IMR-90 (cell line): ENCODE measurements around the gene RAB27B. TPM values are rescaled to one million over a fixed set of nuclear protein-coding genes. Genes with fewer than 3 reads are reported as not detected.

Source experiments
- ATAC-seq: fragments of 200-7000 bp; cut with Tn5 transposase; 2 replicates; pipeline ENCODE4 v1.9.1; 2020; ENCODE audit warnings: low read depth, mild to moderate bottlenecking, moderate library complexity
- BruUV-seq: library from RNA; stranded (reverse); fragments of 400-500 nt; replicated peaks from 2 replicates; lab custom pipeline; 2021; lab: Mats Ljungman, UMichigan
- CTCF ChIA-PET: fragments of 300-600 bp; formaldehyde crosslinking; extraction: SDS; loops from one replicate; lab custom pipeline; 2021; ENCODE audit warnings: antibody characterized with exemption; lab: Yijun Ruan, JAX
- POLR2A ChIA-PET: fragments of 300-600 bp; sonication (Branson Sonifier 250); formaldehyde crosslinking; loops from one replicate; lab custom pipeline; 2022; ENCODE audit warnings: antibody characterized with exemption; ENCODE audit not compliant: unreplicated experiment; lab: Charles Lee
- DNase-seq: peaks from one replicate; pipeline ENCODE4 v3.0.0; 2013
- H2AFZ ChIP-seq: replicated peaks from 2 replicates; pipeline ENCODE3; 2013; ENCODE audit warnings: low read length, mild to moderate bottlenecking; ENCODE audit not compliant: poor library complexity
- H2AK5ac ChIP-seq: 2 replicates; pipeline ENCODE4 v1.6.1; 2013; ENCODE audit warnings: low read depth, low read length, inconsistent platforms
- H2AK9ac ChIP-seq: replicated peaks from 2 replicates; pipeline ENCODE3; 2013; ENCODE audit warnings: mild to moderate bottlenecking, low read depth, low read length, moderate library complexity; ENCODE audit not compliant: poor library complexity
- H2BK120ac ChIP-seq: 2 replicates; pipeline ENCODE4 v1.6.1; 2013; ENCODE audit warnings: low read depth, low read length, inconsistent platforms
- H2BK15ac ChIP-seq: 3 replicates; pipeline ENCODE4 v1.6.1; 2013; ENCODE audit warnings: low read depth, low read length, inconsistent platforms
- H2BK20ac ChIP-seq: 2 replicates; pipeline ENCODE4 v1.6.1; 2013; ENCODE audit warnings: low read depth, mild to moderate bottlenecking, inconsistent platforms, low read length, moderate library complexity
- H2BK5ac ChIP-seq: 2 replicates; pipeline ENCODE4 v1.6.1; 2013; ENCODE audit warnings: mild to moderate bottlenecking, low read depth, low read length, inconsistent platforms; ENCODE audit not compliant: poor library complexity, severe bottlenecking
- H3K14ac ChIP-seq: replicated peaks from 2 replicates; pipeline ENCODE4 v1.6.1; 2013; ENCODE audit warnings: low read depth, low read length, inconsistent platforms
- H3K18ac ChIP-seq: 2 replicates; pipeline ENCODE4 v1.6.1; 2013; ENCODE audit warnings: low read depth, low read length, control low read depth
- H3K23ac ChIP-seq: 2 replicates; pipeline ENCODE4 v1.6.1; 2013; ENCODE audit warnings: low read depth, low read length, inconsistent platforms
- H3K27ac ChIP-seq: 2 replicates; pipeline ENCODE4 v1.5.1; 2013; ENCODE audit warnings: mild to moderate bottlenecking, control low read depth, low read length; ENCODE audit not compliant: insufficient read depth
- H3K27me3 ChIP-seq: 2 replicates; pipeline ENCODE4 v1.6.1; 2013; ENCODE audit warnings: low read length; ENCODE audit not compliant: control insufficient read depth, insufficient read depth
- H3K36me3 ChIP-seq: 2 replicates; pipeline ENCODE4 v1.6.1; 2013; ENCODE audit warnings: low read length, mixed read lengths; ENCODE audit not compliant: control insufficient read depth, insufficient read depth
- H3K4ac ChIP-seq: 2 replicates; pipeline ENCODE4 v1.6.1; 2013; ENCODE audit warnings: low read depth, low read length, inconsistent platforms
- H3K4me1 ChIP-seq: 2 replicates; pipeline ENCODE4 v1.6.1; 2013; ENCODE audit warnings: low read length, mixed read lengths; ENCODE audit not compliant: control insufficient read depth, insufficient read depth
- H3K4me2 ChIP-seq: 2 replicates; pipeline ENCODE4 v1.6.1; 2013; ENCODE audit warnings: low read depth, mild to moderate bottlenecking, control low read depth, low read length, moderate library complexity
- H3K4me3 ChIP-seq: 2 replicates; pipeline ENCODE4 v1.5.1; 2013; ENCODE audit warnings: low read depth, mild to moderate bottlenecking, control low read depth, low read length, moderate library complexity; ENCODE audit not compliant: insufficient read depth
- H3K56ac ChIP-seq: 2 replicates; pipeline ENCODE4 v1.6.1; 2013; ENCODE audit warnings: low read length, inconsistent platforms; ENCODE audit not compliant: insufficient read depth; ENCODE audit errors: extremely low read depth
- H3K79me1 ChIP-seq, 2 experiments: 2 replicates each; pipeline ENCODE4 v1.6.1; 2013; ENCODE audit warnings: low read length in 2 of 2, inconsistent platforms in 1 of 2, low read depth in 1 of 2
- H3K9ac ChIP-seq: 2 replicates; pipeline ENCODE4 v1.6.1; 2013; ENCODE audit warnings: low read depth, low read length, control low read depth
- H3K9me1 ChIP-seq: 2 replicates; pipeline ENCODE4 v1.6.1; 2013; ENCODE audit warnings: low read length, inconsistent platforms; ENCODE audit not compliant: insufficient read depth
- H3K9me3 ChIP-seq: 2 replicates; pipeline ENCODE4 v1.6.1; 2013; ENCODE audit warnings: low read length; ENCODE audit not compliant: control insufficient read depth, insufficient read depth
- H4K20me1 ChIP-seq: 2 replicates; pipeline ENCODE4 v1.6.1; 2013; ENCODE audit warnings: low read length, inconsistent platforms; ENCODE audit not compliant: insufficient read depth
- H4K5ac ChIP-seq: 2 replicates; pipeline ENCODE4 v1.6.1; 2013; ENCODE audit warnings: mild to moderate bottlenecking, low read depth, low read length, control low read depth
- H4K8ac ChIP-seq, 2 experiments: 2 replicates each; pipeline ENCODE4 v1.6.1; 2013; ENCODE audit warnings: low read depth in 2 of 2, low read length in 2 of 2, control low read depth in 1 of 2, inconsistent platforms in 1 of 2
- H4K91ac ChIP-seq: 2 replicates; pipeline ENCODE4 v1.6.1; 2013; ENCODE audit warnings: low read depth, low read length, inconsistent platforms; ENCODE audit not compliant: insufficient read depth
- MAFK ChIP-seq: IDR thresholded peaks from 2 replicates; pipeline ENCODE4 v1.6.1; 2012; ENCODE audit warnings: low read depth, low read length, improper control_type of control experiment
- WGBS, 2 experiments: methylation state at CpG; one replicate each; pipeline versions ENCODE4 v1.1.5 to v1.1.7; 2013; ENCODE audit warnings: missing lambda C conversion rate in 2 of 2; ENCODE audit not compliant: insufficient read length in 1 of 2; ENCODE audit errors: extremely low coverage in 2 of 2; 5-methylcytosine and 5-hydroxymethylcytosine counted together
- dilution Hi-C: fragments of 300-500 bp; cut with HindIII; formaldehyde crosslinking; loops from one replicate; pipeline ENCODE4 v1.14.3; 2018; ENCODE audit warnings: low sequenced_read_pairs; ENCODE audit not compliant: unreplicated experiment
- in situ Hi-C: fragments of 300-500 bp; cut with MboI; formaldehyde crosslinking; loops from 3 replicates; pipeline ENCODE4 v1.14.3; 2019; ENCODE audit warnings: low sequenced_read_pairs, inconsistent platforms, mixed read lengths
- intact Hi-C: fragments of 100-400 bp; cut with micrococcal nuclease; formaldehyde crosslinking; loops from 2 replicates; pipeline ENCODE4 v1.10.0; 2022
- polyA plus RNA-seq, 3 experiments: library from polyadenylated mRNA; depleted of rRNA; stranded (reverse); fragments of >200 nt; gene quantifications; 2 replicates each; pipeline ENCODE4 v1.2.3, GENCODE V29; 2012; ENCODE audit warnings: low replicate concordance in 1 of 3
- total RNA-seq: library from RNA; depleted of rRNA; stranded (reverse); fragments of >200 nt; gene quantifications from 2 replicates; pipeline ENCODE4 v1.2.3, GENCODE V29; 2012
- TF ChIP-seq, protein P1 (sequence below): fragments of 150-350 bp; IDR thresholded peaks from 2 replicates; pipeline ENCODE4 v1.6.1; 2017; ENCODE audit warnings: mild to moderate bottlenecking, antibody characterized with exemption, low read length, low read depth

RAB27B gene
- total and polyA plus RNA-seq, 2 of the 4 experiments (the other 2 are of a cell fraction): 0.24 to 1.3 TPM

GRCh38 chr18:54848121-54848520 lies 19.8 kb downstream of the RAB27B start:
- H3K9me1 ChIP-seq: 0 out of 2 replicates have a peak, but pooled peaks cover 2% of the 10 kb centered on the region
- no peak overlapping the region for H2AFZ ChIP-seq
- ChIA-PET POLR2A (no interaction called here), CTCF (no interaction called here)
- no peak overlapping the region for H2AK5ac ChIP-seq
- dilution Hi-C loops: no loop called here
- no peak overlapping the region for H3K27ac ChIP-seq
- TF ChIP-seq, protein P1, sequence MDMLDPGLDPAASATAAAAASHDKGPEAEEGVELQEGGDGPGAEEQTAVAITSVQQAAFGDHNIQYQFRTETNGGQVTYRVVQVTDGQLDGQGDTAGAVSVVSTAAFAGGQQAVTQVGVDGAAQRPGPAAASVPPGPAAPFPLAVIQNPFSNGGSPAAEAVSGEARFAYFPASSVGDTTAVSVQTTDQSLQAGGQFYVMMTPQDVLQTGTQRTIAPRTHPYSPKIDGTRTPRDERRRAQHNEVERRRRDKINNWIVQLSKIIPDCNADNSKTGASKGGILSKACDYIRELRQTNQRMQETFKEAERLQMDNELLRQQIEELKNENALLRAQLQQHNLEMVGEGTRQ: no peak
- TF ChIP-seq MAFK: peak; percentile 96
- H3K56ac ChIP-seq: no peak overlapping the region
- H3K27me3 ChIP-seq: no peaks in the 10 kb centered on the region
- H2BK5ac ChIP-seq: no peak overlapping the region
- BruUV-seq: no TSS peak
- no peak overlapping the region for H2BK15ac ChIP-seq
- H3K14ac ChIP-seq: no peak overlapping the region
- in situ Hi-C loops: no loop called here
- H2BK20ac ChIP-seq: no peak overlapping the region; the same call in 1 of the 2 replicates
- H2BK120ac ChIP-seq: no peak overlapping the region
- no peaks in the 10 kb centered on the region for H3K36me3 ChIP-seq
- H3K4me2 ChIP-seq: no peak overlapping the region
- no peak overlapping the region for H4K8ac ChIP-seq
- no peaks in the 10 kb centered on the region for H4K20me1 ChIP-seq
- no peak overlapping the region for H3K4me3 ChIP-seq
- ATAC-seq (no peak), DNase-seq (no peak)
- H3K9me3 ChIP-seq: no peaks in the 10 kb centered on the region
- no peak overlapping the region for H3K23ac ChIP-seq
- no peak overlapping the region for H3K4ac ChIP-seq
- H3K9ac ChIP-seq: no peak overlapping the region
- H4K5ac ChIP-seq: no peak overlapping the region
- H2AK9ac ChIP-seq: no peak overlapping the region
- no CpG with 5 or more reads among the region's 1 CpG for WGBS, 2 experiments
- H3K79me1 ChIP-seq: no peaks in the 10 kb centered on the region
- no peak overlapping the region for H4K91ac ChIP-seq
- H3K18ac ChIP-seq: no peak overlapping the region
- intact Hi-C loops: loop anchor here (10.0 kb wide), 1 partner anchor 493 kb away; the partner anchor contains the start of genes C18orf54 and STARD6
- peaks cover 3% of the 10 kb centered on the region for H3K4me1 ChIP-seq
